ENCODE data around the gene BMP2K. TPM values are rescaled to one million over a fixed set of nuclear protein-coding genes. Genes with fewer than 3 reads are reported as not detected.
"Not testable (repeated sequence)": the region's sequence is repeated elsewhere in the genome, so short reads cannot be mapped to it uniquely, and the experiment has no call there.

Gene BMP2K
- total RNA-seq, 1 donor from 2014 or later, result 33.3 TPM

GRCh38 chr4:78904143-78904542 is 128.0 kb downstream of the BMP2K start:
- Mint-ChIP-seq H3K27me3 (ENCODE audit: low read depth, unreplicated experiment) (no peaks in the 10 kb centered on the region), H3K27ac (ENCODE audit: unreplicated experiment) (no peak overlapping the region), H3K36me3 (ENCODE audit: low read depth, unreplicated experiment) (no peaks in the 10 kb centered on the region), H3K4me3 (ENCODE audit: unreplicated experiment) (no peak overlapping the region), H3K4me1 (ENCODE audit: low read depth, unreplicated experiment) (peaks cover 4% of the 10 kb centered on the region), H3K9me3 (ENCODE audit: unreplicated experiment) (no peaks in the 10 kb centered on the region)
- DNase-seq (ENCODE audit: low read depth) (no peak), FAIRE-seq (no peak)
- Histone ChIP-seq H3K27ac (ENCODE audit: low read depth, low read length) (no peak overlapping the region), H3K4me1 (ENCODE audit: insufficient read depth, low read length) (no peaks in the 10 kb centered on the region), H3K4me3 (ENCODE audit: insufficient read depth, low read depth, low read length) (no peak overlapping the region), H3K9ac (ENCODE audit: low read length) (no peak overlapping the region), H3K79me2 (ENCODE audit: insufficient read depth, low read length) (no peaks in the 10 kb centered on the region), H3K27me3 (ENCODE audit: insufficient read depth, low read length) (no peaks in the 10 kb centered on the region), H3K36me3 (ENCODE audit: insufficient read depth, low read length) (no peaks in the 10 kb centered on the region), H4K20me1 (ENCODE audit: insufficient read depth, low read length) (no peaks in the 10 kb centered on the region), H3K9me3 (ENCODE audit: insufficient read depth, low read depth, low read length) (no peaks in the 10 kb centered on the region), H2AFZ (ENCODE audit: low read depth, low read length) (no peak overlapping the region), H3K4me2 (ENCODE audit: low read length) (no peak overlapping the region)
- TF ChIP-seq EZH2 (IDR thresholded peaks at IDR 0.05; ENCODE audit: insufficient read depth, low read length), result no peak
- no peak for TF ChIP-seq CTCF (IDR thresholded peaks at IDR 0.05; ENCODE audit: insufficient read depth, low read depth, low read length)

GRCh38 chr4:78907638-78908037 is 131.5 kb downstream of the BMP2K start:
- peaks cover 10% of the 10 kb centered on the region for H3K36me3 Mint-ChIP-seq (ENCODE audit: low read depth, unreplicated experiment)
- H3K4me1 Mint-ChIP-seq (ENCODE audit: low read depth, unreplicated experiment), result peaks cover 4% of the 10 kb centered on the region
- Histone ChIP-seq H3K79me2 (ENCODE audit: insufficient read depth, low read length) (no peaks in the 10 kb centered on the region), H3K4me3 (ENCODE audit: insufficient read depth, low read depth, low read length) (no peak overlapping the region), H4K20me1 (ENCODE audit: insufficient read depth, low read length) (no peaks in the 10 kb centered on the region), H3K4me2 (ENCODE audit: low read length) (no peak overlapping the region), H3K27me3 (ENCODE audit: insufficient read depth, low read length) (no peaks in the 10 kb centered on the region), H3K9ac (ENCODE audit: low read length) (no peak overlapping the region), H3K4me1 (ENCODE audit: insufficient read depth, low read length) (no peaks in the 10 kb centered on the region), H2AFZ (ENCODE audit: low read depth, low read length) (no peak overlapping the region), H3K27ac (ENCODE audit: low read depth, low read length) (no peak overlapping the region), H3K9me3 (ENCODE audit: insufficient read depth, low read depth, low read length) (no peaks in the 10 kb centered on the region), H3K36me3 (ENCODE audit: insufficient read depth, low read length) (no peaks in the 10 kb centered on the region)
- H3K9me3 Mint-ChIP-seq (ENCODE audit: unreplicated experiment), result no peaks in the 10 kb centered on the region
- H3K27me3 Mint-ChIP-seq (ENCODE audit: low read depth, unreplicated experiment), result no peaks in the 10 kb centered on the region
- no peak overlapping the region for H3K4me3 Mint-ChIP-seq (ENCODE audit: unreplicated experiment)
- DNase-seq (ENCODE audit: low read depth) (no peak), FAIRE-seq (no peak)
- H3K27ac Mint-ChIP-seq (ENCODE audit: unreplicated experiment), result no peak overlapping the region
- TF ChIP-seq CTCF (IDR thresholded peaks at IDR 0.05; ENCODE audit: insufficient read depth, low read depth, low read length) (no peak), EZH2 (IDR thresholded peaks at IDR 0.05; ENCODE audit: insufficient read depth, low read length) (no peak)

GRCh38 chr4:78908974-78909373 is 132.8 kb downstream of the BMP2K start:
- H3K27ac ChIP-seq (ENCODE audit: low read depth, low read length); H3K4me2 ChIP-seq (ENCODE audit: low read length); DNase-seq (ENCODE audit: low read depth); H3K36me3 ChIP-seq (ENCODE audit: insufficient read depth, low read length); H3K4me1 ChIP-seq (ENCODE audit: insufficient read depth, low read length); H2AFZ ChIP-seq (ENCODE audit: low read depth, low read length); H3K27ac Mint-ChIP-seq (ENCODE audit: unreplicated experiment); H3K9ac ChIP-seq (ENCODE audit: low read length); H3K4me3 ChIP-seq (ENCODE audit: insufficient read depth, low read depth, low read length); H3K4me3 Mint-ChIP-seq (ENCODE audit: unreplicated experiment); H3K9me3 ChIP-seq (ENCODE audit: insufficient read depth, low read depth, low read length); H4K20me1 ChIP-seq (ENCODE audit: insufficient read depth, low read length); H3K27me3 ChIP-seq (ENCODE audit: insufficient read depth, low read length); H3K4me1 Mint-ChIP-seq (ENCODE audit: low read depth, unreplicated experiment); H3K27me3 Mint-ChIP-seq (ENCODE audit: low read depth, unreplicated experiment); H3K79me2 ChIP-seq (ENCODE audit: insufficient read depth, low read length); H3K9me3 Mint-ChIP-seq (ENCODE audit: unreplicated experiment); FAIRE-seq: not testable (repeated sequence)
- peaks cover 10% of the 10 kb centered on the region for H3K36me3 Mint-ChIP-seq (ENCODE audit: low read depth, unreplicated experiment)
